ENCODE results near the gene KLHL22.

KLHL22 gene

DNA sequence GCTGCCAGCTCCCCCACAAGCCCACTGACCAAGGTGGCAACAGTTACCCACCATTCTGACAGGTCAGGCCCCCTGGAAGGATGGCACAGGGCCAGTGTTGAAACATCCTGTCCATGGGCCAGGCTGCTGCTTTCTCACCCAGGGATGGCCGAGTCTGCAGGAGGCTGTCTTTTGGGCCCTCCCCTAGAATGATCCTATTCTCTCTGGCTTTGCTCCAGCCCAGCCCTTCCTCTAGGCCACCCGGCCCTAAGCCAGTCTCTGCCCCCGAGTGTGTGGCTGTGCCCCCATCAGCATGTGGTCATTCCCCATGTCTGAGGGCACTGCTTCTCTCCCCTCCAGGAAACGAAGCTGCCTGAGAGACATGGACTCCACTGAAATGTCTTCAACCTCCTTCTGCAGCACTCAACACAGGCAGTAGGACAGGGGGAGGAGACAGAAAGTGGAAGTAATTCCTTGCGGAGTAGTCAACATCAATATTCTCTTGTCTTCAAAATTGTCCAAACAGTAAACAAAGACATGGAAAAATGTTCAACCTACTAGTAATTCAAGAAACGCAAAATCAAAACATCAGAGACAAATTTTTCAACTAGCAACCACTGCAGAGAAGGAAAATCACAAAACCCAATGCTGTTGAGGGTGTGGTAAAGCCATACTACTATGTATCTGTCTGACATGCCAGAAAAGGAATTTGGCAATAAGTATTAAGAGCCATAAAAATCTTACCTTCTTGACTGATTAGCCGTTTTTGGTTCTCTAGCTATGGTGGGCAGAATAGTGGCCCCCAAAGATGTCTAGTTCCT is 52.9 kb downstream of the KLHL22 start:
- DNase-seq = no peak

DNA sequence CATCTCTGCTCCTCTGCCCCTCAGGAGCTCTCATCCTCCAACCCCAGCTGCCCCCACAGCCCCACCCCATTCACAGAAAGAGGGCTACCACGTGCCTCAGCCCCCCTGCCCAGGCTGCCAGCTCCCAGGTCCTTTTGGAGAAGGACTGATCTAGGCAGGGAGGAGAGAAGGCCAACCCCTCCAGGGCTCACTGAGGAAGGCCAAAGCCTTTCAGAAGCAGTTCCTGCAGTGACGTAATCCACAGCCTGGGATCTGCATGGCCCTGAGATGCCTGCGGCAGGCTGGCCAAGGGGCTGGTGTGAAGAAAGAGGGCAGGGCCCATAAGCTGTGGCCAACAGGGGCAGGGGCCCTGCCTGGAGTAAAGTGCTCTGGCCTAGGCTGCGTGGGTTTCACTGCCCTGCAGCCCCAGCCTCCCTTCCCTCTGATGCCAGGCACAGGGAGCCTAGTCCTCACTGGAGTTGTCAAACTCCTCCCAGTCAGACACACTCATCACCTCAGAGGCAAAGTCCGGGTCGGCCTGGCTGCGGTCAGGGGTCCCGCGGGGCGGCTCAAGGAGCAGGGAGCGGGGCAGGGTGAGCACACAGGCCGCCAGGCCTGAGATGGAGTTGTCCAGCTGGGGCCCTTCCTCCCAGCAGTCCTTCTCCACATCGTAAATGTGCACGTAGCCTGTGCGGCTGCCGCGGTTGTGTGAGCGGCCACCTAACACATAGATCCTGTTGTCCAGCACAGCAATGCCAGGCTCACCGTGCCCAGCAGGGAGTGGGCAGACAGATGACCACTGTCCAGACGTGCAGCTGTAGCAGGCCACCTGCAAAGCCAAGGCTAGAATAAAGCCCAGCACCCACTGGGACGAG is 53.7 kb downstream of the KLHL22 start:
- DNase-seq = no peak

DNA sequence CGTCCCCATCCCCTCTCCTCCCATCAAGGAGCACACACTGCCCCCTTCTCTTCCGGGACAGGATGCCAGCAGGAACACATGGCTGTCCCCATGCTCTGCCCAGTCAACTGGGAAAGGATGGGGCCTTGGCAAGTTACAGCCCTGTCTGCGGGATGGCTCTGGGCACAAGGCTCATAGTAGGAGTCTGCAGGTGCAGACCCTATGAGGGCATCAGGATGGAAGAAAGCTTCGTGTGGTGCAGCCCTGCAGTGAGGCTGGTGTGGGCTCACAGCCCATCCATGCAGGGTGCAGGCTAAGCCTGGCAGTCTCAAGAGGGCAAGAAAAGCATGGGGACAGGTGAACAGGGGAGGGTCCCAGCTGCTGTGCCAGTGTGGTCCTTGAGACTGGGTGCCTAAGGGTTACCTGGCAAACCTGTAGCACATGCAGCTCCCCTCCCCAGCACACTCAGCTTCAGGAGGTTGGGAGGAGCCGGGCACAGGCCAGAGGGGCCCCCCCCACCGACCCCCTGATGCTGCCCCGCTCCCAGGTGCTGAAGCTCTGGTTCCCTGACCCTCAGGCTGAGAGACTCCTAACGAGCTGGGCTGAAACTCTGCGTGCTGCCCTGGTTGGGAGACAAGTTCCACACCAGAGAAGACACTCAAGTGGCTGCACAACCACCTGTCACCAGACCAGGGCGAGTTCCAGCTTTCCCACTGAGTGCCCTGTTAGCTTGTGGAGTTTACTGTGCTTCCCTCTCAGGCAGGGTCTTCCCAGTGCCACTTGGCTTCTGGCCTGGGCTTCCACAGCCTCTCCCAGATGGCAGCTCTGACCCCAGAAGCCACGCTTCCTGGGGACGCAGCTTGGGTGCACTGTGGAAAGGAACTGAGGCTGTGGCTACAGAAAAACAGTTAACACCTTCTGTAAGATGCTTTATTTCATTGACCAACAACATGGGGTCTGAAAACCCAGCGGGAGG is 54.7 kb downstream of the KLHL22 start:
- DNase-seq = no peak

DNA sequence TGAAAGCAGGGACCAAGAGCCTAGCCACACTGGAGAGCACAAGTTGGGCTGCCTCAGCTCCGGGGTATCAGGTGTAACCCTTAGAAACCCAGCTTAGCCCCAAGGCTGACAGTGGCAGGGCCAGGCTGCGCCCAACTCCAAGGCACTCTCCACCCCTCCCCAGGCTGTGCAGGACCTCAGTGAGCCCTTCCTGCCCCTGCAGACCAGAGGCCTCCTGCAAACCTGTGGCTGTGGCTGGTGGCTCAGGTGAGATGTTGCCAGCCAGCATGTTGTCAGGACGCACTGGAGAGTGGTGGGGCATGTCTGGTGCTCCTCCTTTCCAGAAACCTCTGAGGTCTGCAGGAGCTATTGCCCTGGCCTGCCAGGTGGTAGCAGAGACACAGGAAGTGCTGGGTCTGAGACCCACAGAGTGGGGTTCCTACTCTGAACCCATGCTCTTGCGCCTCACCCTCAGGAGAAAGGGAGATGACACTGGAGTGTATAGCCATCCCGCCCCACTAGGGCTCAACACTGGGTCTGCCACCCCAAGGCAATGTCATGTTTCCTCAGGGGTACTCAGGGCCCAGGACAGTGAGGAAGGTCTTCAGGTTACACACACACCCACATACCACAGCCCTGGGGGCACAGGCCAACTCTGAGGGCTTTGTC is 55.5 kb downstream of the KLHL22 start:
- DNase-seq = no peak

DNA sequence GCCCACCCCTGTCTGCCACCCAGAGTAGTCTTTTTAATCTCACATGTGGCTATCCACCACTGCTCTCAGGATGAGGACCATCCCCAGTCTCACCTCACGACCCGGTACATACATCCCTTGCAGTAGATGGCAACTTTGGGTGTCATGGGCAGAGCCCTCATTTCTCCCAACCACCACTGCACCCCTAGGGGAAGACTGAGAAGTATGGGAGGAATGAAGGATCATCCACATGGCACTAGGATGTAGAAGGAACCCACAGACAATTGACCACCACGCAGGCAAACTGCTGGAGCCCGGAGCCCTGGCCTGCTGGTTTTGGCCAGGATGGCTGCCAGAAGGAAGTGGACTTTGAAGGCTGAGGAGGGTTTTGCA is 56.1 kb downstream of the KLHL22 start:
- DNase-seq = no peak

DNA sequence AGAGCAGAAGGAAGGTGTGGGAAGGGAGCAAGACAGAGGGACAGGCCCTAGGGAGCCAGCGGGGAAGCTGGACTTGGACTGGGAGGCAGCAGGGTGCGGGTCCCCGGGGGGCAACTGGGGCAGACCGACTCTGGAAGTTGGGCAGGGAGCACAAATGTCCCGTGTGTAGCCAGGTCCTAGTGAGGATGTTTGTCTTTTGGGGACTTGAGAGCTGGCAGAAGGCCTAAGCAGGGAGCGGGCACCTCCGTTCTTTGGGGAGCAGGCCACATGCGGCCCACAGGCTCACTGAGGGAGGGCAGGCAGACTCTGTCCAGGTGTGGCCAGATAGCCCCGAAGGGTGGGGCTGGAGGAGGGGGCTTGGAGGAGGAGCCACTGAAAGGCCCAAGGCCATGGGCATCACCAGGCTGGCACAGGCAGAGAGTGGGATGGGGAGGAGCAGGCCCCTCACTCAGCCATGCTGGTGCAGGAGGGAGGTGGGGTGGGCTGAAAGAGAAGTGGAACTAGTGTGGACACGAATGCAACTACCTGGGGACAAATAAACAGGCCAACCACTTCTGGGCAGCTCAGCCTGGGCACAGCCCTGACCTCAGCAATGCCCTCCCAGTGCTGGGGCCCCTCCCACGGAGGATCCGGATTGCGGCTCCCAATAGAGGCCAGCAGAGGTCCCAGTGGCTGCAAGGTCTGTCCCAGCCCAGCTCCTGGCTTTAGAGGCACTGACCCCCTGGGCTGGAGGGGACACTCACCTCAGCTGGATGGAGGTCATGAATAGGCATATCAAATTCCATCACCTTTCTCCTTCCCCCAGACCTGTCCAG is 56.7 kb downstream of the KLHL22 start:
- no peak for DNase-seq

DNA sequence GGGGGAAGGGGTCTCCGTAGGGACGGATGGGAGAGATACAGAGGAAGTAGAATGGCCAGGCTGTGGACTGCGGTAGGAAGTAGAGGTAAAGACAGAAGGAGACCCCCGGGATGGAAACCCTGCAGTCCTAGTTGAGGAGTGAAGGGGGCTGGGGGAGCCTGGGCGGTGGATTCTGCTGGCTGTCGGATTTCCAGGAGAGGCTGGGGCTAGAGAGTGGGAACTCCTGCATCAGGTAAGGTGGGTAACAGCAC is 57.2 kb downstream of the KLHL22 start:
- no peak for DNase-seq

DNA sequence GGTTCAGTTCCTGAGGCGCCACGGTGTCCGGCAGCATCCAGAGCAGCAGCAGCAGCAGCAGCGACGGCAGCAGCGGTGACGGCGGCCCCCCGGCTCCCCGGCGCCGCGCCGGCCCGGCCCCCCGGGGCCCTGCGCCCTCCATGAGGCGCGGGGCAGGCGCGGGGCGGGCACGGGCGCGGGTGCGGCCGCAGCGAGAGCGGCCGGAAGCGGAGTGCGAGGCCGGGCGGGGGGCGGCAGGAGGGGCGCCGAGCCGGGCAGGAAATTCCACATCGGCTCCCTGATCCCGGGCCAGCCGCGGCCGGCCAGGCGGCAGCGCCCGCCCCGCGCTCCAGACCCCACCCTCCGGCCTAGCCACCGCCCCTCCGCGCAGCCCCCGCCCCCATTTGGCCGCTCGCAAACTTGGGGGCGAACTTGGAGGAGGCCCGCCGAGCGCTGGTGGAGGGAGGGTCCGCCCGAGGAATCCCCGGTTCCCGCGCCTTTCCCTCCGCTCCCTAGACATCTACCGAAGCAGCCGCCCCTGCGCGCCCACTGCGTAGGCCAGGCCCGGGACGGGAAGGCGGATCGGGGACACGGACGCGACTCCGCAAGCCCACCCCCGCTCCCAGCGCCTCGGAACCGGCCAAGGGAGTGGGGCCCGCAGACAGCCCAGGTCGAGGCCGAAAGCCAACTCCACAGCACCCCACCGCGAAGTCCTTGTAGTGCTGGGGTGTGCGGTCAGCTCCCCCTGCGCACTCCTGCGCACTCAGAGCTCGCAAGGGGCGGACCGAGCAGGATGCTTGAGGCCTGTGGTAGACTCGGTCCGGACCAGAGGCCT is 57.8 kb downstream of the KLHL22 start, which contains the start of gene SCARF2:
Gene SCARF2 (minus strand): TSS at position 213 of the 814 bp plus-strand sequence. CDS start 71 bp downstream, at position 142.
- DNase-seq = no peak

DNA sequence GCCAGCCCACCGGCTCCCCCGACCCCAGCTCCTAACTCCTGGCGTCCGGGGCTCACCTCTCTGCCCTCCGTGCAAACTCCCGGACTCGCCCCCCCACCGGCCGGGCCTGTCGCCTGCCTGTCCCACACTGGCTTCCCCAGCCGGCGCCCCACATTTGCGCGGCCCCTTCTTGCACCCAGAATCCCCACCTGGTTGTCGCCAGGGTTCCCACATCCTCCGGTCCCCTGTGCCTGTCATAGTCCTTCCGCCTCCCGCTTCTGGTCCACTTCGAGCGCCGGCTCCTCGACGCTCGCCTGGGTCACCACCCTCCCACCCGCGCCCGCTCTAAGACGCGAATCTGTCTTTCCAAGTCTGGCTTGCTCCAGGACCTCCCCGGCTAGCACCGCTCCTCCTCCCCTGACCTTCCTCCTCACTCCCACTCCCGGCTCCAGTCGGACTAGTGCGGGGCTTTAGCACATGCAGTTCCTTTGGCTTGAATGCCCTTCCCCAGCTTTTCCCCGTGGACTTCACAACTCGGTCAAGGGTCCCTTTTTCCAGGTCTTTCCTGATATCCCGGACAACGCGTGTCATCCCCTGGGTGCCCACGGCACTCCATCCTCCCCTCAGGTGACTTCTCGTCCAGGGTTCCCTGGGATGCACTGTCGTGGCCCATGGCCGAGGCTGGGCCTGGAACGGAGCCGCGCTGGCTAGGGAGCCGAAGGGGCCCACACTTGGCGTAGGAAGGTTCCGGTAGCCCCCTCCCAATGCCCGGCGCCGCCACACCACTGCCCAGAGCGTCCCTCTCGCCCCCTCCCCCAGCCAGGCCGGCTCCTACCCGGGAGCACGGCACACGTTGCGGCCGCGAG is 58.6 kb downstream of the KLHL22 start:
- no peak for DNase-seq

DNA sequence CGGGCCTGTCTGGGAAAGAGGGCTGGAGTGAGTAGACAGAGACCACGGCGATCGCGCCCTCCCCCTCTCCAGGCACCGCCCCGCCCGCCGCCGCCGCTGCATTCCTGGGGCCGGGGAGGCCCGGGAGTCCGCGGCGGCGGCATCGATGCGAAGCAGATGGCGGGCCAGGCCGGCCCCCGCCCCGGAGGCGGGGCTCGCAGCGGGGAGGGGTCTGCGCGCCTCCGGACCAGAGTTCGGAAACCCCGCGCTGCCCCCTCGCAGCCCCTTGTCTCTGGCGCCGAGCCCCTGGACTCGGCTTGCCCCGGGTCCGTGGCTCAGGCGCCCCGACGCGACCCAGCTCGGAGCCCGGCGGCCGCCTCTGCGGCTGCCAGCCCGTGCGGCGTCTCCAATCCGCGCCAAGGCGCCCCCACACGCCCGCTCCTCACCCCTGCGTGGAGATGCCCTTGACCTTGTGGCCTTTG is 59.3 kb downstream of the KLHL22 start:
- DNase-seq = no peak

DNA sequence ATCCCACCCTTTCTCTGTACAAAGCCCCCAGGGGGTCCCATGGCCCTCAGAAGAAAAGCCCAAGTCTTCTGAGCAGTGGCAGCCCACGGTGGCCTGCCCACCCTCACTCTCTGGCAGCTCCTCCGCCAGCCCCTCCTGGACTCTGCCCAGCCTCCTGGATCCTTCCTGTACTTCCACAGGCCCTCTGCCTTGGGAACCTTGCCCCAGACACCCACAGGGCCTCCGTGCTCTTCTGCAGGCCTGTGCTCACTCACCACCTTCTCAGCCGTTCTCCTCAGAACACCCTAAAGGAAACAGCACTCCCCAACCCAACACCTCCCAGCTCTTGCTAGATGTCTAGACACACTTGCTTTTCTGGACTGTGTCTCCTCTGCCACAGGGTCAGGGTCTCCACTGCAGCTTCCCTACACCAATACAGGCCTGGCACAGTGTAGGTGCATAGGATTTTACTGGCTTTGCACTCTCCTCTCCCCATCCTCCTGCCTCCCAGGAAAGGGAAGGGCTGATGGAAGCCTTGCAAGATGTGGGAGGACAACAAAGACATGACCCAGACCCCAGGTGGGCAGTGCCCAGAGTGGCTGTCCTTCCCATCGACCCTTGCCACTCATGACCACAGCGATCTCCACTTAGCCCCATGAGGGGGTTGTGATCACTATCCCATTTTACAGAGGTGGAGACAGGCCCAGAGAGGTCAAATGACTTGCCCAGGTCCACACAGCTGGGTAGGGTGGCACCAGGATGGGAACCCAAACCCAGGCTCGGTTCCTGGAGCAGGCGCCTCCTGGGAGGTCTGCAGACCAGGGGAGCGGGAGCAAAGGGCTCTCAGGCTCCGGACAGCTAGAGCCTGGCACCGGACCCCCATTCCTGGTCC is 59.9 kb downstream of the KLHL22 start:
- no peak for DNase-seq

DNA sequence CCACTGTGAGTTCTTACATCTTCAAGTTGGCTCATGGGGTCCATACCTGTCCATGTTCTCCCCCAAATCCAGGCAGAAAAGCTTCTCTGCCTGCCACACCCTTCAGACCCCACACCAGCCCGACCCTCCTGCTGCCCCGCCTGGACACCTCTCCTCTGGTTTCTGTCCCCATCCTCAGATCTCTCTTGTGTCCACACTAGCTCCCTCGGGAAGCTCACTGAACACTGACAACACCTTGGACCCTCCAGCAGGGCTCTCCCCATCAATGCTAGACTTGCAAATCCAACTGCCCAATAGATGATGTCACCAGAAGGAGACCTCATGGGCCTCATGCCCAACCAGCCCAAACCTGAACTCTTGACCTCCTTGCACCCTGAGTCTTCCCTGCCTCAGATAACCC is 60.8 kb downstream of the KLHL22 start:
- no peak for DNase-seq

DNA sequence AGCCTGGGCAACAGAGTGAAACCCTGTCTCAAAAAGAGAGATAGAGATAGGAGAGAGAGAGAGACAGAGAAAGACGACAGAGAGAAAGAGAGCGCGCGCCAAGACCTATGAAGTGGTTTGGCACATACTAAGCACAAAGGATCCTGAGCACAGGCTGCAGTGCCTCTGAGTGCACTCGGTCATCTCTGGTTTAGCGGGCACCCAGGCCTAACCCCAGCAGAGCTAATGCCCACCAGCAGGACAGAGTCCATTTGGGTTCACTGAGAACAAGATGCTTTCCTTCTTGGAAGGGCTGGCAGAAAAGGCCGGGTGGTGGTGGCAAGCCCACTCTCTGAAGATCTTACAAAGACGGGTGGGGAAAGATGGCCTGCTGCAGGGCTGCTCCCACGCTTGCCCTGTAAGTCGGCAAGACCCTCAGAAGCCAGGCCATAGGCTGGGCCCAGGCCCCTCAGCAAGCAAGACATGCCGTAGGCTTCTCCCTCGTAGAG is 61.3 kb downstream of the KLHL22 start:
- no peak for DNase-seq

DNA sequence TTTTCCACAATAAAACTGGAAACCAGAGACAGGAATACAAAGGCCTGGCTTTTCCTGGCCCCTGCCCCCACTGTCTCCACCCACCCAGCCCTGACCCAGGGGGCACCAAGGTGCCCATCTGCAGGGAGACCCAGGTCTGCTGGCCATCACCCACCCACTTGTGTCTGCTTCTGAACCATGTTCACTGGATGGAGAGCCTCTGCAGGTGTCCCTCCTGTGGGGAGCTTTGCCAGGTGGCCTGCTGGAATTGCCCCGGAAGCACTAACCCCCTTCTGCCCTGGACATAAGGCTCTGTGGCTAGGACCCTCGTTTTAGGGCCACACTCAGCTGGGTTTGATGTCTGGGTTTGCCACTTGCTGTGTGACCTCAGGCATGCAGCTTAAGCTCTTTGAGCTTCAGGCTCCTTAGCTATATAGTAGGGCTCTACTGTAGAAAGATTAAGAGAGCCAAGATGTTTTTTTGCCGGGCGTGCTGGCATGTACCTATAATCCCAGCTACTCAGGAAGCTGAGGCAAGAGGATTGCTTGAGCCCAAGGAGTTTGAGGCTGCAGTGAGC is 61.8 kb downstream of the KLHL22 start:
- no peak for DNase-seq

DNA sequence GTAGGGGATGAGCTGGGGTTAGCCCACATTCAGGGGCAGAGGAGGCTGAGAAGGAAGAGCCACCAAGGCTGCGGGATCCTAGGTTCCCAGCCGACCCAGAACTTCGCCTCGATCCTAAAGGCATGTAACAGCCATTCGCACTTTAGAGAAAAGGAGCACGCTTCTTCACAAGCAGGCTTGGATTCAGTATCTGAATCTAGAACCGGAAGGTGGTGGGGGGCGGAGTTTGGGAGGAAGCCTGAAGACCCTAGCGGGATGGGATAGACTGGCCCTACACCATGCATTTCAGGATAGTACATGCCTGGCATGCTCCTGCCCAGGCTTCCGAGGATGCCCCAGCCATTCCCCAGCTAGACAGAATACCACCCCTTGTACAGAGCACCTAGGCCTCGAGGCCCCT is 62.4 kb downstream of the KLHL22 start:
- no peak for DNase-seq

DNA sequence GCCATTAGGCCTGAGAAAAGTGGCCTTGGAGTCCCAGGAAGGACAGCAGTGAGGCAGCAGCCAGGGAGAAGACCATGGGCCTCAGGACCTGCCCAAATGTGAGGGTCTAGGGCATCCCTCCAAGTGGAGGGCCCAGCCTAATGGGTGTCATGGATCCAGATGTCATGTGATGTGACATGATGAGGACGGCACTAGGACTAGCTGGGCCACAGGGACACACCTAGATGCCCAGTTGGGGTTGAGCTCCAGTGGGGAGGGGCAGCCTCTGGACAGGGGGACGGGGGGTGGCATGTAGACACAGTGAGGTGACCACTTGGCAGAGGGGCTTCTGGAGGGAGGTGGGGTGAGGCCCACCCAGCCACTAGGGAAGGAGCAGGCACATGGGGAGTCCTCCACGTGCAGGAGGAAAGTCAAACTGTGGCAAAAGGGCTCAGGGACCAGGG is 63.3 kb downstream of the KLHL22 start:
- no peak for DNase-seq

DNA sequence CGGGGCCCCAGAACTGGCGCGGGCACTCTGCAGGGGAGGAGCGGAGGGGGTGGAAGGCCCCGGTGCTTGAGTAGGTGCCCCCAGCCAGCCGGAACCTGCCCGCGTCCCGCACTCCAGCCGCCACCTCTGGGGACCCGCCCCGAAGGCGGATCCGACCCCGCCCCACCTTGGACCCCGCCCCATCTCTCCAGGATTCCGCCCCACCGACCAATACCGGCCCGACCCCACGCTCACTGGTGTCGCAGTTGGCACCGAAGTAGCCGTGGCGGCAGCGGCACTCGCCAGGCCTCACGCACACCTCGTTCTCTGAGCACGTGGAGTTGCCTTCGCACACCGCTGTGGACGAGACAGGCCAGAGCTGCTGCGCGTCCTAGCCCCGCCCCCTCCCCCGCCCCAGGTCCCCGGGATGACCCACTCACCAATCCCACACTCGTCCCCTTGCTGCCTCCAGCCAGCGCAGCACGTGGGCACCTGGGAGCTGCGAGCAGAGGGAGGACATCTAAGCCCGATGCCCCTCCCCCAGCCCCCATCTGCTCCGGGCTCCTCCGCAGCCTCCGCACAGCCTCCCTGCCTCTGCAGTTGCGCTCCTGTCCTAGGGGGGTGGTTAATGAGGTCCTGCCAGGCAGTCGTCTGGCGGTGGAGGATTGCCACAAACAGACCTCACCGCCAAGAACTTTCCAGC is 63.9 kb downstream of the KLHL22 start:
- no peak for DNase-seq

Data from NCI-H2107 (cell line).